HG02885 (cell line): ENCODE measurements around the gene SMIM30.
"Not testable (repeated sequence)": the region's sequence is repeated elsewhere in the genome, so short reads cannot be mapped to it uniquely, and the experiment has no call there.

Experiments
- ATAC-seq: cut with Tn5 transposase; IDR thresholded peaks from one replicate; pipeline ENCODE4 v1.9.1; 2021; ENCODE audit warnings: mild to moderate bottlenecking; ENCODE audit not compliant: unreplicated experiment, poor library complexity

Gene SMIM30, protein sequence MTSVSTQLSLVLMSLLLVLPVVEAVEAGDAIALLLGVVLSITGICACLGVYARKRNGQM

DNA sequence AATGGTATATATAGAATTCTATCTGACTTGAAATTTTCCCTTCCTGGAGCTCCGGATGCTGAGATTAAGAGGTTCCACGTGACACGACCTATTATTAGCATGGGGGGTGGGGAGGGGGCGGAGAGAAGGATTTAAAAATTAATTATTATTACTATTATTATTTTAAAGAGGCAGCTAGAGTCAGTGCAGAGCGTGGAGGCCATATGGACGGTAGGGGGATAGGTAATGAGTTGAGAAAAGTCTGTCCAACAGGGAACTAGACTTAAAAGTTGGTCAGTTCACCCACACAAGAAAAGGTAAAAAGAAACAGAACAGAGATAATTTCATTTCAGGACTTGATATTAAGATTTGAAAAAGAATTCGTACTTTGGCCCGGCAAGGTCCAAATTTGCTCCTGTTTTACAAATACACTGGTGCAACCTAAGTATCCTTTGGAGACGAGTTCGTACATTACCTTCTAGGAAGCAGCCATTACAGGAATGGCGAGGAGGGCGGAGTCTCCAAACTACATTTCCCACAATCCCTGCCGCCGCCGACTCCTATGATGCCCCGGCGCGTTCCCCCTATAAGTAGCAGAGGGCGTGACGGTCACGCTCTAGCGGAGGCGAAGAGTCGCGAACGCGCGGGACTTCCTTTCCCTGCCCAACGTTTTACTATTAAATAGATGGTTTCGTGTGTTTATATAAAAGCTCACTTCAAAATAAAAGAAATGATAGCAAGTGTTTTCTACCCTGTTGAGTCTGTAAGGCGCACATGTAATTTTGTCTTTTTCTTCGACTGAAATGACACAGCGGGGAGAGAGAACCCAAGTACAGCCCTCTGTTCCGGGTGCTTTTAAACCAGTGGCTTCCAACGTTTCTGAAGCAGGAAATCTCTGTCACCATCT, at the start of gene SMIM30:
Gene SMIM30, minus strand, starts transcription at position 481 of the 886 bp plus-strand sequence. CDS start 976 bp downstream, outside the sequence.
- peak; percentile 99 for ATAC-seq

- ATAC-seq: not testable (repeated sequence)
Measured at GRCh38 chr7:113166176-113166575, 47.8 kb upstream of the SMIM30 start.

DNA sequence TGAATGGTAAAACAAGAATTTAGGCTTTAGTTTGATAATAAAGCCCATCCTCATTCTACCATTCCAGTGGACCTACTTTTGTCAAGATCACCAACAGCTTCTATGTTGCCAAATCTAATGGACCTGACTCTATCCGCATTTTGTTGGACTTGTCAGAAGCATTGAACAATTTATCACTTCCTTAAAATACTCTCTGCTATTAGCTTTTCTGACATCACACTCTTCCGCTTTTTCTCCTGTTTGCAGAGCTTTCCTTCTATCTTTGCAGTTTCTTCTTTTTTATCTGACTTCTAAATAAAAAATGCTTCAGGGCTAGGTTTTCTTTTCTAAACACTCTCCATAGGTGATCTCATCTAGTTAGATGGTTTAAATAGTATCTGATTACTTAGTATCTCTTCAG, 42.7 kb upstream of the SMIM30 start:
- no peak for ATAC-seq

- peak; percentile 83 for ATAC-seq
Measured at GRCh38 chr7:113159746-113160339, 41.5 kb upstream of the SMIM30 start.

DNA sequence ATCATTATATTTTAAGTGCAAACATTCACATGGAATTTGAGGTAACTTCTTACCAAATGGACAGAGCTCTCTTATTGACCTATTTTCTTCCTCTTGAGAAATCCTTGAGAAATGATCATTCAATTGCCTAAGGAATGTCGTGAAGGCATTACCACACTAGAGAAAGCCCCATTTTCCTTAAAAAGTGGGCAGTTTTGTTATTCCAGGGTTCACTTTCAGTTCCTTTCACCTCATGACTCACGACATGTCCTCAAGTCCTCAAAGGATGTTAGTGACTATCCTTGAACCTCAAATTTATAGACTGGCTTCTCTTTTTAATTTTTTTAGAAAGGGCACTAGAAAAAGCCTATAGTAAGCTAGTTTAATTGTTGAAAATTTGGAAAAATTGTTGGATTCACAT, 40.4 kb upstream of the SMIM30 start:
- no peak for ATAC-seq

DNA sequence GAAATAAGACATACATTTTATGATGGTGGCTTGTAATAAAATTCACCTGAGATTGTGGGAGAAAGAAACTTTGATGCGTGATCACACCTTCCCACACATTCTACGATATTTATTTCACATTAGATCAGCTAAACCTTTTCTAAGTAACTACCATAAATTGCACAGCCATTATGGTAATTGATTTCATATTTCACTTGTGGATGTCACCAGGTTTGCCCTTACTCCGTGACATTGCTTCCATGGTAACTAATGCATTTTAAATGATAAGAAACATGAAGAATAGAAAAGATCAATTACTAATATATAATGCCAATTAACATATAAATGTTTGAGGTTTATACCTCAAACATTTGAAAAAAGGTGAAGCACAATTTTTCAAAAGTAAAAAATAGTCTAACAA, 35.8 kb upstream of the SMIM30 start:
- no peak for ATAC-seq

DNA sequence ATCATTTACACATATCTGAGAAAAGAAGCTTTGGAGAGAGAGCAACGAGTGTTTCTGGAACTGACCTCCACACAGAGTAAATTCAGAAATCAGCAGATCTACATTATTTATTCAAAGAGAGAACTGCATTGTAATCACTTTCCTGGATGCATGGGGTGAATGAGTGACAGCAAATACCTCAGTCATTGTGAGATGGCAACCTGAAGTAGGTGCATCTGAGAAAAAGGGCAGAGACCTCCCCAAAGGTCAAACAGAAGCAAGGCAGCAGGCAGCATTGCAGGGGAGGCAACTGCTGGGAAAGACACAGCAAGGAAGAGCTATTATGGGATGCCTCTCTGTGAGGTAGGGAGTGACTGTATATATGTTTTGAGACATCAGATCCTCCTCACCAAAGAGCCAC, 26.5 kb upstream of the SMIM30 start:
- no peak for ATAC-seq

GRCh38 chr7:113143486-113144257, 25.3 kb upstream of the SMIM30 start:
- ATAC-seq: peak; percentile 53

- peak; percentile 78 for ATAC-seq
Measured at GRCh38 chr7:113142385-113143119, 24.2 kb upstream of the SMIM30 start.

GRCh38 chr7:113141803-113142202, 23.4 kb upstream of the SMIM30 start:
- ATAC-seq: no peak

DNA sequence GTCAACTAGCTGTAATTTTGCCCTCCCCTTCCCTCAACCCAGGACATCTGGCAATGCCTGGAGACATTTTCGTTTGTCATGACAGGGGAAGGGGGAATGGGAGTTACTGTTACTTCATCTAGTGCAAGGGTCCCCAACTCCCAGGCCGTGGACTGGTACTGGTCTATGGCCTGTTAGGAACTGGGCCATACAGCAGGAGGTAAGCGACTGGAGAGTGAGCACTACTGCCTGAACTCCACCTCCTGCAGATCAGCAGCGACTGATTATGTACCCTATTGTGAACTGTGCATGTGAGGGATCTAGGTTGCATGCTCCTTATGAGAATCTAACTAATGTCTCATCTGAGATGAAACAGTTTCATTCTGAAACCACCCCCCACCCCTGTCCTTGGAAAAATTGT, 22.6 kb upstream of the SMIM30 start:
- ATAC-seq: no peak

GRCh38 chr7:113137241-113137640, 18.9 kb upstream of the SMIM30 start:
- no peak for ATAC-seq

DNA sequence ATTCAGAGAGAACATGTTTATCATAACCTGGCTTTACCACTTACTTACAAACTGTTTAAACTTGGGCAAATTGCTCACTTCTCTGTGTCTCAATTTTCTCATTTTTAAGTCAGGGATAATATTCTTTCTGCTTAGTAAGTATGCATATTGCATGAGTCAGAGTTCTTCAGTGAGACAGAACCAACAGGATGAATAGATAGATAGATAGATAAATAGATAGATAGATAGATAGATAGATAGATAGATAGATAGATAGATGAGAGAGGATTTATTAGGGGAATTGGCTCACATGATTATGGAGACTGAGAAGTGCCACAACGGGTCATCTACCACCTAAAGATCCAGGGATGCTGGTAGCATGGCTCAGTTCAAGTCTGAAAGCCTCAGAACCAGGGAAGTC, 15.7 kb upstream of the SMIM30 start:
- ATAC-seq: no peak

- no peak for ATAC-seq
Measured at GRCh38 chr7:113131367-113131766, 13.0 kb upstream of the SMIM30 start.

- ATAC-seq: no peak
Measured at GRCh38 chr7:113128031-113128430, 9.7 kb upstream of the SMIM30 start.

GRCh38 chr7:113125728-113126127, 7.4 kb upstream of the SMIM30 start:
- ATAC-seq: no peak

- ATAC-seq: no peak
Measured at GRCh38 chr7:113122744-113123143, 4.4 kb upstream of the SMIM30 start.

GRCh38 chr7:113120647-113121046, 2.3 kb upstream of the SMIM30 start:
- ATAC-seq: no peak

GRCh38 chr7:113119429-113119828, 1.1 kb upstream of the SMIM30 start:
- no peak for ATAC-seq

DNA sequence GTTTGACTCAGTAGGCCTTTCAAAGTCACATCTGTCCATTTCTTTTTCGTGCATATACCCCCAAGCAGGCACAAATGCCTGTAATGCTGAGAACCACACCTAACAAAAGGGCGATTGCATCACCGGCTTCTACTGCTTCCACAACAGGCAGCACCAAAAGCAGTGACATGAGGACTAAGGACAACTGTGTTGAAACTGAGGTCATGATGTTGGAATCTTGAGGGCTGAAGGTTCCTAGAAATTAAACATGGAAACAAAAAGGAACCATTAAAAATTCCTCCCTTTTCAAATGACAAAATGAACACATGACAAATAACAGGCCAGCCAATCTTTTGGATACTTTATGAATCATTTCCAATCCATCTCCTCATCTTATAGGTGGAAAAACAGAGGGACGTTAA, 980 bp downstream of the SMIM30 start:
- ATAC-seq: not testable (repeated sequence)
